Esophagus muscularis mucosa (tissue), 4 donors: ENCODE measurements around the gene LCE2B.

ENCODE experiments used
- EP300 ChIP-seq: sonication (generic); formaldehyde crosslinking; IDR thresholded peaks from one replicate; pipeline ENCODE4 v1.6.1; 2017; ENCODE audit warnings: antibody characterized with exemption
- POLR2AphosphoS5 ChIP-seq, 2 donors: sonication (generic); formaldehyde crosslinking; IDR thresholded peaks; one replicate each; pipeline ENCODE4 v1.6.1; 2017; ENCODE audit warnings: antibody characterized with exemption in 2 of 2
- TF ChIP-seq, protein P1 (sequence below), 3 experiments: fragments of 200-600 bp in 2 of 3; fragments of 450-650 bp in 1 of 3; sonication (generic) in 2 of 3; IDR thresholded peaks; one replicate each; pipeline ENCODE4 v1.5.1; 2017 to 2019; ENCODE audit warnings: antibody characterized with exemption in 3 of 3, mild to moderate bottlenecking in 2 of 3, moderate library complexity in 1 of 3

- TF ChIP-seq, protein P1, sequence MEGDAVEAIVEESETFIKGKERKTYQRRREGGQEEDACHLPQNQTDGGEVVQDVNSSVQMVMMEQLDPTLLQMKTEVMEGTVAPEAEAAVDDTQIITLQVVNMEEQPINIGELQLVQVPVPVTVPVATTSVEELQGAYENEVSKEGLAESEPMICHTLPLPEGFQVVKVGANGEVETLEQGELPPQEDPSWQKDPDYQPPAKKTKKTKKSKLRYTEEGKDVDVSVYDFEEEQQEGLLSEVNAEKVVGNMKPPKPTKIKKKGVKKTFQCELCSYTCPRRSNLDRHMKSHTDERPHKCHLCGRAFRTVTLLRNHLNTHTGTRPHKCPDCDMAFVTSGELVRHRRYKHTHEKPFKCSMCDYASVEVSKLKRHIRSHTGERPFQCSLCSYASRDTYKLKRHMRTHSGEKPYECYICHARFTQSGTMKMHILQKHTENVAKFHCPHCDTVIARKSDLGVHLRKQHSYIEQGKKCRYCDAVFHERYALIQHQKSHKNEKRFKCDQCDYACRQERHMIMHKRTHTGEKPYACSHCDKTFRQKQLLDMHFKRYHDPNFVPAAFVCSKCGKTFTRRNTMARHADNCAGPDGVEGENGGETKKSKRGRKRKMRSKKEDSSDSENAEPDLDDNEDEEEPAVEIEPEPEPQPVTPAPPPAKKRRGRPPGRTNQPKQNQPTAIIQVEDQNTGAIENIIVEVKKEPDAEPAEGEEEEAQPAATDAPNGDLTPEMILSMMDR (IDR thresholded peaks at IDR 0.05) = no peak
- TF ChIP-seq EP300 = no peak
- TF ChIP-seq POLR2AphosphoS5 (IDR thresholded peaks at IDR 0.05) = no peak
Measured at GRCh38 chr1:152718238-152718637, 32.3 kb downstream of the LCE2B start.
